Stimulated activated CD4-positive, alpha-beta T cell treated with anti-CD3 and anti-CD28 coated beads, TNF-alpha, amount 100 ng/mL, for 4 hours (primary cell): ENCODE data around the gene TMEM125.

Source experiments
- DNase-seq, 3 experiments: peaks; one replicate each; pipeline ENCODE4 v3.0.0-alpha.2; 2020; ENCODE audit warnings: low read depth in 3 of 3

TMEM125 gene

DNA sequence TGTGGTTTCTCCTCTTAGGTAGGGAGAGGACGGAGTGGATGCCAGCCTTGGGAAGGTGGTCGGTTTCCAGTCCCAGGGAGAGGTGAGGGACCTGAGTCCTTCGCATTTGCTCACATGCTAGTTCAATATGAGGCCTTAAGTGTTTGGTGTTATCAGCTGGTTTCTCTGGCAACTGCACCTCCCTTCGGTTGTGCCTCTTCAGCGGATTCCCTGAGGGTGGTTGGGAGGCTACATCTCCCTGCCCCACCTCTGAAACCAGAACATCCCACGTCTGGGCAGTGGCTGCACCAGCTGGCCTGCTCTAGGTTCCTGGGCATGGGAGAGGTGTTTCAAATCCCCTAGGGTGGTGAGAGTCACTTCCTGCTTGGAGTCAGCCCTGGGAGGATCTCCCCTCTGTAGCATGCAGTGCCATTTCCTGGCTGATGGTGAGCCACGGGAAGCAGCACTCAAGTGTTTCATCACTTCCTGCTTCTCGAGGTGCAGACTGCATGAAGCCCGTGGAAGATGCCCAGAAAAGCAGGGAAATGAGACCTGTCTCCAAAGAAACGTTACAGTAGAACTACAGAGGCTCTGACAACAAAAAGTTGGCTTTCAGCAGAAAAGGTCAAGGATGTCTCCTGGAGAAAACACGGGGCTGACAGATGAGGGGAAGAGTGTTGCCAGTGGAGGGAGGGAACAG lies 4.5 kb downstream of the TMEM125 start:
- DNase-seq, result no peak

DNA sequence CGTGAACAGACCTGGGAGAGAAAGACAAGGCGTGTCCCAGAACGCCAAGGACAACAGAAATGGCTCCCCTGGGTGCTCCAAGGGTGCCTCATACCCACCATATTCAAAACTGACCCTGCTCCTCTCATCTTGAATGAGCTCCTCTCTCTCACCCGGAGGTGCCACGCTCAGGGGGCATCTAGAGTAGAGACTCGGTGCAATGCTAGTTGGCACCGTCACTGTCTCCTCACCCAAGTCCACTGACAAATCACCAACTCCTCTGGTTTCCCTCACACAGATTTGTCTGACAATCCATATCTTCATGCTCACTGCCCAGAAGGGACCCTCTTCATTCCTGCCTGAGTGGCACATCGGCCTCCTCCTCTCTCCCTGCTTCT lies 5.0 kb downstream of the TMEM125 start:
- no peak for DNase-seq

DNA sequence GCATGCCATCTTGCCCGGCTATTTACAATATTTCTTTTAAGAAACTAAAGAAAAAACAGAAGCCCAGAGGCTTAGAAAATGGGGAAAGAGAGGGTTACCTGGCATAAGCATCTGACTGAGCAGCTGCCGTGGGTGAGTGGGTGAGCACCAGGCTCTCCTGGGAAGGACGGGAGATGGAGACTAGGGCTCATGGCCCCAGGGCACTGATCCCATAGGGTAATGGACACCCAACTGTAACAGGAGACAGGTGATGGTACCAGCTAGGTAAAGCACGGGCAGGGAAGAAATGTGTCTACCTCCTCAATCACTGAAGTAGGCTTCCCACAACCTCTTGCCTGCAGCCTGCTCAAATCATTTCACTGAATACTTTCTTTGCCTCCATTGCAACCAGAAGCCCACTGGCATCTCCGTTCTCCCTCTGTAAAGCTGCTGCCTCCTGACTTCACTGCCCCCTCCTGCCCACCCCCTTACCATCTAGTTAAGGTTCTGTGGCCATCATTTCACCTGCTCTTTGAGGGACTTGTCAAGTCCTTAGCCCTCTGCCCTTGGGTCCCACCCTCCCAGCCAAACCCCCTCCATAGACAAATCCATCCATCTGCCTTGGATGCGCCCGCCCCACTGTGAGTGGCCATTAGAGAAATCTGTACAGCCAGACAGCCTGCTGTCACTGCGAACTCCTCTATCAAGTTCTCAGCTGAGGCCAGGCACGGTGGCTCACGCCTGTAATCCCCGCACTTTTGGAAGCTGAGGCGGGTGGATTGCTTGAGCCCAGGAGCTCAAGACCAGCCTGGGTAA lies 6.2 kb downstream of the TMEM125 start:
- DNase-seq, result no peak

DNA sequence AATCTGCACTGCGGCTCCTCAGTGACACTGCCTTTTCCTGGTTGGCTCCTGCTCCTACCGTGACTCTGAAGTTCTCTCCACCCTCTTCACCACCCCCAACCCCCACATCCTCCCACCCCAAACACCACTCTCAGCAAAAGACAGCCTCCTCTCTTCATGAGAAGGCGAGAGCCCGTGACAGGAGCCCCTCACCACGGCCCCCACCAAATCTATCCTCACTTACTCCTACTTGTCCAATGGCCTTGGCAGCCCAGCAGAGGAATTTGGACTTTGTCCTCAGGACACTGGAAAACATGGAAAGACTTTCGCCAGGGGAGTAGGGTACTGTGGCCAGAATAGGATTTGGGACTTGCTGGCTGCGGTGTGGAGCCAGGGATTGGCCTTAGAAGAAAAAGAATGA lies 6.9 kb downstream of the TMEM125 start:
- DNase-seq, result no peak

DNA sequence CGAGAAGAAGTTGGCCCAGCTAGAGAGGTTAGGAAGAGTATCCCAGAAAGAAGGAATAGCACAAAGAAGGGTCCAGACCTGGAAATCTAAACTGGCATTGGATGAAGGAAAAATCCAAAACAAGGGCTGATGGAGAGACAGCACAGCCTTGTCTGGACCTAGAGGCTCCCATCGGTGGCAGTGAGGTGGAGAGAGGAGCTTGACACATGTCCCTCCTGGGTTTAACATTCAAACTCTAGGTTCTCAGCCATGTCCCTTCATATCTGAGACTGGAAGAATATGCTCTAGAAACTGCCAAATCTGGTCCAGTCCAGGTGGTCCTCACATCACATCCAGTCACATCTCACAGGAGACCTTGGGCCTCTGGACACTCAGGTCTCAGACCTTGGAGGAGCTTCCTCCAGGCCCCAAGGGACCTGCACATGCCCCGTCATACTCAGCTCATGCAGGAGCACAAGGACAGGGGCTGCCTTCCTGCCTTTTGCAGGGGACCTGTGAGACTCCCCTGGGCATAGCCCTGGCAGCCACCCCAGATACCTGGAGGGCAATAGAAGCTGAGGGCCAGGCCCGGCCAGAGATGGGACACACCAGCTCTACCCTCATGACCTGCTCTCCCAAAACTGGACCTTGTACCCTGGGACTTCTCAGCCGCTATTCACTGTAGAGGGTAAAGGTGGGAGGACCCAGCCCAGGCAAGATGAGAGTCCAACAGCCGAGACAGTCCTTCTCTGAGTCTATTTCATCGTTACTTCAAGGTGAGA lies 7.5 kb downstream of the TMEM125 start:
- DNase-seq, result no peak

DNA sequence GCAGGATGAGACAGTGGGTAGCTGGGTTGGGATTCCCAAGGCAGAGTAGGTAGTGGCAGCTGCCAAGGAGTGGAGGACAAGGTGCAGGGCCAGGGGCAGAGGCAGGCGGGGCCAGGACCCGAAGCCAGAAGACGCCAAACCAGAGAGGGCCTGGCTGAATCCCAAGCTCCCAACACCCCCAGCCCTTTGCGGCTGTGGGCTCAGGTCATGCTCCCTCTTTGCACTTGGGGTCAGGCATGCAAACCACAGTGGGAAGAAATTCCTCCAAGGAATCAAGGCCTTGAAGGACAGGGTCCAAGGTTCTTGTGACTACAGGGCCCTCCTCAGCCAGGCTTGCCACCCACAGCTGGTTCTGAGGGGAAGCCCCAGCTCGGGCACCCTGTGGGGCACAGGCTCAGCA lies 9.4 kb downstream of the TMEM125 start:
- DNase-seq, result no peak

DNA sequence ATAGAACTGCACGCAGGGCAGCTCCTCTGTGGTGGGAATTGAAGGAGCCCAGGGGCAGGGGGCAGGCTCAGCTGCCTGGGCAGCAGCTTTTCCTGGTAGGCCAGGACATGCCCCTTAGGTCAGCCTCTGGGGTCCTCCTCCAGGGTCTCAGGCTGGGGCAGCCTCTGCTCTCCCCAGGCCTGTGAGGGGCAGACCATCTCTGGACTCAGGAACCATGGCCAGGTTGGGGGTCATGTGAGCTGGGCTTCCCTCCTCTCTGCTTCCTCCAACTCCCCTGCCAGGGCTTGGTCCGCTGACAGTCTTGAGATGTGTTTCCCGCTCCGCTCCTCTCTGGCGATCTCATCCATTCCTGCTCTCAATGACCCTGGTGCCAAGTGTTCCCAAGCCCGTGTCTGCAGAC lies 9.9 kb downstream of the TMEM125 start:
- DNase-seq, result no peak

DNA sequence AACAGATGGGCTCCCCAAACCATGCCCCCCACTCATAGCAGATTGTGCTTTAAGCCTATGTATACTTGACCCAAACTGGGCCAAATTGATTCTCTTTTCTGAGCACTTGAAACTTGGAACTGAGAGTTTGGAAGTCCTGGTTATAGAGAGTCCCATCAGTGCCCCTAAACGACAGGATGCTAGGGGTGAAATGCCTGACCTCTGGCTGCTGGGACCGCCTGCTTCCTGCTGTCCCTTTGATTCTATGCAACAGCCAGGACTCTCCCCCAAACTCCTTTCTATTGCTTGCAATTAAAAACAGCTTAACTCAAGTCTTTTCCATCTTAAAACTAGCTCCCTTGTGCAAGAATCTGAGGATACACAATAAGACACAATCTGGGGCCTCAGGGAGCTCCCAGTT lies 10.9 kb downstream of the TMEM125 start:
- no peak for DNase-seq

DNA sequence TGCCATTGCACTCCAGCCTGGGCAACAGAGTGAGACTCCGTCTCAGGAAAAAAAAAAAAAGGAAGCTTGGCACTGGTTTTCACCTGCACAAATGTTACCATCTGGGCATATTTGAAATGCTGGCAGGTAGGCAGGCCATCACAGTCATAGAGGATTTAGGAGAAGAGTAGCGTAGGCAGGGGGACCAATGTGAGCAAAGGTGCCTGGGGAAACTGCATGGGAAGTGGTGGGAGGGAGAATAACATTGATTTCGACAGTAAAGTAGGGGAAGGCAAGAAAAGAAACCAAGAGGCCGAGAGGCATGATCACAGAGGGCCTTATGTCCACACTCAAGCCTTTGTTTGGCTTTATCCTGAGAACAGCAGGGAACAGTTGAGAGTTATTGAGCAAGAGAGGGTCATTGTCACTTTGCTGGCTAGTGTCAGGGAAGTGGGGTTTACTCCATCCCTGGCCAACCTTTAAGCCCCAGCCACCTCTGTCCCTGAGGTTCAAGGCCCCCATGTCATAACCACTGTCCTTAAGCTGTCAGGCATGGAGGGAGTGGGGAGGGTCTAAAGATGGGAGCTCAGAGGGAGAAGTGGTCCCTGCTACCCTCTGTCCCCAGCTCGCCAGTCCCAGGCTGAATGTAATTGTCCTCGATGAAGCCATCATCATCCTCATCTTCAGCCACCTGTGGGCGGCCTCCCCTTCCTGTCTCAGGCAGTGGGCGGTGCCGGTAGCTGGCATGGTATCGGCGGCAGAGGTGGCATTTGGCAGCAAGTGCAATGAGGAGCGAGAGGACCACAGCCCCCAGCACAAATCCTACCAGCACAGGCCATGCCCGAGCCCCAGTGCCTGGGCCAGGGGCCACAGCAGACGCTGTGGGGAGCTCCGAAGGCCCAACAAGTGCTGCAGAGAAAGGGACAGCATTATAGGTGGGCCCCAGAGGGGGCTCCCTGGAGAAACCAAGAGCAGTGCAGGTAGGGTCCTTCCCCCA lies 12.7 kb downstream of the TMEM125 start:
- DNase-seq, result no peak

DNA sequence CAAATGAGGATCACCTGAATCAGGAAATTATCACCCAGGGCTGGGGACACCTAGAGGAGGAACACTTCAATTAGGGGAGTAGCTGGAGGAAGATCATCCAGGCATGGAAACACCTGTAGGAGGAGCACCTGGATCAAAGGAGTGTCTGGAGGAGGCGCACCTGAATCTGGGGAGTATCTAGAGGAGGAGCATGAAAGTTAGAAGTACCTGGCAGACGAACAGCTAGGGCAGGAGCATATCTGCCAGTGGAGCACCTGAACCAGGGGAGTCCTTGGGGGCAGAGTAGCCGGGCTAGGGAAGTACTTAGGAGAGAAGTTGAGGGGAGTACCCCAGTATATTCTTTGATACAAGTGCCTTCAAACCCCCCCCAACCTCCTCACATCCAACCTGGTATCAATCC lies 14.3 kb downstream of the TMEM125 start:
- DNase-seq, result no peak

DNA sequence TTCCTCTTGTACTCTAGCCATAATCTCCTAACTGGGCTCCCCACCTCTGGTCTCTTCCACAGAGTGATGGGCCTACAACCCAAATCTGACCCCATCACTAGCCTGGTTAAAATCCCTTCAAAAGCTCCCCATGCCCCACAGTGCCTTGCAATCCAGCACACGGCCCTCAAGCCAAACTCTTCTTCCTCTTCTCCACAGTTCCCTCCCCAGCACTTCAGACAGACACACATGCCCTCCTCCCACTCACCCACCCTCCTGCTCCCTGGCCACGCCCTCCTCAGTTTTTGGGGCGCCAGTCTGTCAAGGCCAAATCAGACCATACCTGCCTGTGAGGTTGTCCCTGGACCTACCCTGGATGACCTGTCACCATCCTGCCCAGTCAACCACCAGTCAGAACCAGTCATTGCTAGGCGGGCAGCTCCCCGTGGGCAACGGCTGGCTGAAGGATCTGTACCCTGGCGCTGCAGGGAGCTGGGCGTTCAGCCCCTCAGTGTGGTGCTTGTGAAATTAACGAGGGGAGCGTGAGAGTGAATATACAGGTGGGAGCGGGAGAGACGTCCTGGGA lies 14.8 kb downstream of the TMEM125 start:
- no peak for DNase-seq

DNA sequence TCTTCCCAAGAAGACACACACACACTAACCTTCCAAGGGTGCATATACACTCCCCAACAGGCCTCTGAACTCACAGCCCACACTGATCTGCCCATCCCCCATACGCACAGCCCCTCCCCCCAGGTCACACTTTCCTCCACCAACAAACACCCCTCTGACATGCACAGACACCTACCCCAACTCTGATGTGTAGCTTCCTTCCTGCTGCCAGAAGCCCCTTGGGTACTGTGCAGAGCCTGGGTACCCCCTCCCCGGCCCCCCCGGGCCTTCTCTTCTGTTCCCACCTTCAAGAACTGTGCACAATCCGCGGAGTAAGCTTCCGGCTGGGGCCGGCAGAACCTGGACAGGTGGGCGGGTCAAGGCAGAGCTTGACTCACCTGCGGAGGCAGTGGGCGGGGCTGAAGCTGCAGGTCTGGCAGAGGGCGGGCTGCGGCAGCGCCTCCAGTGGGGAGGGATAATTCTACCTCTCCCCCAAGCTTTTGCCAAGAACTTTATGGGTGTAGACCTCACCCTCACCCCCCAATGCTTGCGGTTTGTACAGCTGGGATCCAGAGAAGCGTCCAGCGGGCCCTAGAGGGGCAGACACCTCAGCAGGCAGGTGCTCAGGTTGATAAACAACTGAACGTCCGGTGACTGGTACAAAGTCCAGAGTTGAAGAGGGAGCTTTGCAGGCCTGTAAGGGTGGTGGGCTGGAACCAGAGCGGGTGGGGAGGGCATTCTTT lies 15.6 kb downstream of the TMEM125 start, which contains the start of gene C1orf210:
Gene C1orf210, minus strand, starts transcription at position 313 of the 722 bp plus-strand sequence. CDS start 2,311 bp downstream, outside the sequence.
- DNase-seq, result no peak

DNA sequence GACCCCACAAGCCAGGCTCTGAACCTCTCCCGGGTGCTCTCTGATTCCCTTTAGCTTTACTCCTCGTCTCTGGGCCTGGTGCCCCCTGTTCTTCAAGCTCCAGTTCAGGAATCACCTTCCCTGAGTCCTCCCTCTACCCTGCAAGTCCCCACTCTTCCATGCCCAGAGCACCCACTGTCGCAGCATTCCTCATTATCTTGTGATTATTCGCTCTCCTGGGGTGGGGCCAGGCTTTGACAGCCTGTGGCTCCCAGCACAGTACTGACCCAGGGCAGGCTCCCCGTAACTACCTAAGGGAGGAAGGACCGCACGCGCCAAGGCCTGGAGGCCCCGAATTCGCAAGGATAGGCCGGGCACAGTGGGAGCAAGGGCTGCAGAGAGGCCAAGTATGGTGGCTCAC lies 16.3 kb downstream of the TMEM125 start:
- no peak for DNase-seq

DNA sequence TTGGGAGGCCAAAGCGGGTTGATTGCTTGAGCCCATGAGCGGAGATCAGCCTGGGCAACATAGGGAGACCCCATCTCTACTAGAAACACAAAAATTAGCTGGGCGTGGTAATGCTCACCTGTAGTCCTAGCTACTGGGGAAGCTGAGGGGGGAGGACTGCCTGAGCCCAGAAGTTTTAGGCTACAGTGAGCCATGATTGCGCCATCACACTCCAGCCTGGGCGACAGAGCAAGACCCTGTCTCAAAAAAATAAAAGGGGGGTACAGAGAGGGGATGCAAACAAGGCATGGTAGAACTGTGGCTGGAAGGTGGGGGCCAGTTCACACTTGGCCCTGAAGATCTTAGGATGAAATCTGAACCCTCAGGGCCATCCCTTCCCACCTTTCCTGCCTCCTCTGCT lies 16.8 kb downstream of the TMEM125 start:
- no peak for DNase-seq

DNA sequence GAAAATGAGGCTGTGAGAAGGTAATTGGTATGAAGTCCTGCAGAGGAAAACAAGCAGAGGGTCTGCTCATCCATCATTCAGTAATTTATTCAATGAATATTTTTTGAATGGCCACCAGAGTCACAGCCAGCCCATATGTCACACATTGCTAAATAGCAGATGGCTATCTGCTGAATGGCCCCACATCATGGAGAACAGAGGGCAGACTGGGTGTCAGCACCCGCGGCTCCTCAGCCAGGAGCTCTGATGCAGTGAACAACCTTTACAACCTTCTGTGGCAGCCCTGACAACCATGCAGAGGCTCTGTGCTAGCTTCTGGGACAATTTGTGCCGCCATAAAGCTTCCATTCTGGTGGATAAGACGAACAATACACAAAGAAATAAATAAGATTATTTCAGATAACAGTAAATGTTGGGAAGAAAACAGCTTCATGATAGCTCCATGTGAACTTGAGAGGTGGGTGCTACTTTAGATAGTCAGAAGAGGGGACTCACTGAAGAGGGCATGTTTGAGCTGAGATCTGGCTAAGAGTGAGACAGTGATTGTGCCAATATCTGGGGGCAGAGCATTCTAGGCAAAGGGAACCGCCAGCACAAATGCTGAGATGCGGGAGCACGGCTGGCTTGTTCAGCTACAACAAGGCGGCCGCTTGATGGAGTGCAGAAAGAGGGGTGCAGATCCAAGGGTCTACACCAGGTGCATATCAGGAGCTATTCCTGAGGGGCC lies 18.4 kb downstream of the TMEM125 start:
- DNase-seq, result no peak

DNA sequence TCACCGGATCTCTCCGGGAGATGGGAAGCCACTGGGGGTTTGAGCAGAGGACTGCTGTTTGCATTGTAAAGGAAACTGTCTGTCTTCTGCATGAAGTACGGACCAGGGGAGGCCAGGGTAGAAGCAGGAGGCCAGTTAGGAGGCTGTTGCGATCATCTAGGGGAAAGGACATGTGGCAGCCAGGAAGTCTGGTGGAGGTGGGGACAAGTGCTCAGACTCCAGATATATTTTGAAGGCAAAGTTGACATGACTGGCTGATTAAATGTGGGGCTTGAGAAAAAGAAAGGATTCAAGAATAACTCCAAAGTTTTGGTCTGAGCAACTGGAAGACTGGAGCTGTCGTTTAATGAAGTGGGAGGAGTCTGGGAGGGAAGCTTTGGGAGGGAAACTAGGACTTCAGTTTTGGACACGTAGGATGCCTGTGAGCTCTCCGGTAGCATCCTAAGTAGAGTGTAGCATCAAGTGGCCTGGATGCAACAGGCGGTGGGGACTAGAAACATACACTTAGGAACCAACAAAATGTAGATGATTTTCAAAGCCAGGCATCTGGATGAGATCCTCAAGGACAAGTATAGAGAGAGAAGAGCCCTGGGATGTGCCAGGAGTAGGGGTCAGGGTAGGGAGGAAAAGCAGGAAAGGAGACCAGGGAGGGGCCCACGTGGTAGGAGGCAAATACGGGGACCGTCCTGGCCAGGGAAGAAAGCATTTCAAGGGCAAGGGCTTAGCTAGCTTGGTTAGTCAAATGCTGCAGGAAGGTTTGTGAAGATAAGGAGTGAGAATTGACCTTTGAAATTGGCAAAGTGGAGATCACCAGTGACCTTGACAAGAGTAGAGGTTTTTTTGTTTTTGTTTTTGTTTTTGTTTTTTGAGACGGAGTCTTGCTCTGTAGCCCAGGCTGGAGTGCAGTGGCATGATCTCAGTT lies 19.3 kb downstream of the TMEM125 start:
- no peak for DNase-seq

DNA sequence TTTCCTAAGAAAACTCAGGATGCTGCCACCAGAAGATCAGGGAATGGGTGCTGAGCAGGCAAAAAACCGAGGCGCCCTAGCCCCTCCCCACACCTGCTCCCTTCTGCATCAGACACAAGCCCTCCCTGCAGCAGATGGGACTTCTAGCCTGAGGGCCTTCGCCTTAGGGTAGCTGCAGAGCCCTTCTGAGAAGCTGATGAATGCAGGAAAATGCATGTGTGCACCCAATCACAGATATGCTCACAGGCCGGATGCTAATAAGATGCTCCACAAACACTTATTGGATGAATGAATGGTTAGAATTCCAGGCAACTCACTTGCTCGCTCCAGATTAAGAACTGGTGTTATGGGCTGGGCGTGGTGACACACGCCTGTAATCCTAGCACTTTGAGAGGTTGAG lies 22.4 kb downstream of the TMEM125 start:
- DNase-seq, result no peak

DNA sequence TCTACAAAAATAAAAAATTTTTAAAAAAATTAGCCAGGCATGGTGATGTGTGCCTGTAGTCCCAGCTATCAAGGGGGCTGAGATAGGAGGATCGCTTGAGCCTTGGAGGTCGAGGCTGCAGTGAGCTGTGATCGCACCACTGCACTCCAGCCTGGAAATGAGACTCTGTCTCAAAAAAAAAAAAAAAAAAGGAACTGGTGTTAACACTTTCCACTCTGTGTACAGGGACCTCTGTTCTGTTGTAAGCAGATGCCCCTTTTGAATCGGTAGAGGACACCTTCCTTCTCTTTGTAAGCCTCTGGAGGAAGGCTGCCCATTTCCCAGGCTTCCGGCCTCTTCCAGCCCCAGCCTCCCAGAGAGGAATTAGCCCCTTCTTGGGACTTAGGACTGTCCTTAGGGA lies 22.9 kb downstream of the TMEM125 start:
- DNase-seq, result no peak

DNA sequence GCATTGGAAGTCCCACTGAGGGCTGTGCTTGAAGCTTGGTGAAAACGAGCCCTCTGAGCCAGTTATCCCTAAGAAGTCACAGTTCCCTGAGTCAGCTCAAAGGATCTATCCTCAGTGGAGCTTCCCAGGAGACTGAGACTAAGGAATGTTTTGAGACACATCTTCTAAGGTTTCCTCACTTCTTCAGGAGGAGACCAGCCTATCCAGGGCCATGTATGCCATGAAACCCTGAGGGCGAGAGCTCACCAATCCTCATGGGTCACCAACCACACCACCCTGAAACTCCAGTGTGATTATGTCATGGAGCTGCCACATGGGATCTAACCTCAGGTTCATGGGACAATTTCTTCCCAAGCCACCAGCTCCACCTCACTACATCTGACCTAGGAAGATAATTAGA lies 23.4 kb downstream of the TMEM125 start:
- no peak for DNase-seq
